Right hindlimb (tissue), 1 donor: ENCODE measurements around the gene GCK.
"Not testable (repeated sequence)": the region's sequence is repeated elsewhere in the genome, so short reads cannot be mapped to it uniquely, and the experiment has no call there.

Source experiments
- DNase-seq: peaks from one replicate; pipeline ENCODE4 v3.0.0-alpha.2; 2018

The GCK gene

GRCh38 chr7:44139311-44140010 is 49.8 kb downstream of the GCK start:
- DNase-seq: no peak

GRCh38 chr7:44138698-44139097 is 50.5 kb downstream of the GCK start:
- DNase-seq: no peak

GRCh38 chr7:44136731-44137130 is 52.5 kb downstream of the GCK start:
- DNase-seq: no peak

- no peak for DNase-seq
Observed at GRCh38 chr7:44134943-44135628, 54.2 kb downstream of the GCK start.

- no peak for DNase-seq
Observed at GRCh38 chr7:44133295-44133694, 55.9 kb downstream of the GCK start.

GRCh38 chr7:44132039-44132438 is 57.2 kb downstream of the GCK start:
- DNase-seq: no peak

- DNase-seq: no peak
Observed at GRCh38 chr7:44131173-44132029, 57.8 kb downstream of the GCK start.

- no peak for DNase-seq
Observed at GRCh38 chr7:44128721-44129582, 60.3 kb downstream of the GCK start.

- DNase-seq: no peak
Observed at GRCh38 chr7:44127161-44127560, 62.1 kb downstream of the GCK start.

GRCh38 chr7:44126574-44126973 is 62.7 kb downstream of the GCK start:
- DNase-seq: not testable (repeated sequence)

GRCh38 chr7:44124822-44125202 is 64.4 kb downstream of the GCK start:
- no peak for DNase-seq

GRCh38 chr7:44123190-44124003 is 65.8 kb downstream of the GCK start, which contains the start of gene POLD2:
Gene POLD2 (minus strand): TSS chr7:44123548. CDS start chr7:44122053, 1,495 bp downstream.
- DNase-seq: peak; percentile 99

- DNase-seq: no peak
Observed at GRCh38 chr7:44122529-44122928, 66.7 kb downstream of the GCK start.

GRCh38 chr7:44121761-44122420 is 67.3 kb downstream of the GCK start:
- DNase-seq: no peak

- DNase-seq: no peak
Observed at GRCh38 chr7:44120395-44120794, 68.8 kb downstream of the GCK start.

- DNase-seq: no peak
Observed at GRCh38 chr7:44119829-44120380, 69.3 kb downstream of the GCK start.

- DNase-seq: no peak
Observed at GRCh38 chr7:44117801-44118429, 71.3 kb downstream of the GCK start.

- DNase-seq: no peak
Observed at GRCh38 chr7:44116789-44117666, 72.2 kb downstream of the GCK start.
